ENCODE measurements around the gene PRKN. TPM values are rescaled to one million over a fixed set of nuclear protein-coding genes. Genes with fewer than 3 reads are reported as not detected.

Gene PRKN
- total and polyA plus RNA-seq, 9 of the 15 experiments (the other 6 are each of a cell fraction or from before 2014, with no cell fraction given): 0.03 to 0.96 (median 0.15) TPM; not detected in 2

DNA sequence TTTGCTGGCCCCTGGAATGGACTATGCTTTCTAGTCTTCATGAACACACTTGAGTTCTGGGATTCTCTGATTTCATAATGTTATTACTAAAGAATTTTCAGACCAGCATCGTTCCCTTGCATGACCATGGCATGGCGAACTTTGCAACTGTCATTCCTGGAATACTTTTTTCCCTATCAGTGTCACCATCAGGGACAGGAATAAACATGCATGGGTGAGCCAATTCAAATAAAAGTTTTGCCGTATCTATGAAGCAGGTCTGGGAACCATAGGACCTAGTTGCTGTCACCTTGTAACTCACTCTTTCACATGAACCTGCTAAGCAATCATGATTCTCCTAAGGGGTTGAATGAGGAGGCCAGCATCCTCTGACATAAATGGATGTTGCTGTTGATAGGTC, 1385.5 kb downstream of the PRKN start:
- Histone ChIP-seq H3K9me3 (replicated peaks; ENCODE audit: control insufficient read depth, insufficient read depth, low read depth, low read length) (no peaks in the 10 kb centered on the region), H3K4me1 (replicated peaks in 1 of 2; ENCODE audit: control insufficient read depth in 2 of 2, insufficient read depth in 2 of 2, low read length in 2 of 2) (peaks cover 0 to 3% of the 10 kb centered on the region in 2 experiments; a peak in 1 of 5 replicates), H3K27ac (ENCODE audit: extremely low read depth, low read depth, low read length) (no peak overlapping the region), H3K4me2 (ENCODE audit: insufficient read depth, low read length) (no peak overlapping the region), H3K27me3 (ENCODE audit: control insufficient read depth in 2 of 2, insufficient read depth in 2 of 2, low read length in 2 of 2) (no peaks in the 10 kb centered on the region; a peak in 1 of 5 replicates), H3K79me2 (ENCODE audit: control insufficient read depth, insufficient read depth, low read length) (no peaks in the 10 kb centered on the region), H3K4me3 (no peak overlapping the region), H3K36me3 (ENCODE audit: control insufficient read depth, insufficient read depth, low read length) (no peaks in the 10 kb centered on the region), H3K9me1 (ENCODE audit: control insufficient read depth, insufficient read depth, low read length) (no peaks in the 10 kb centered on the region), H3K9ac (ENCODE audit: insufficient read depth in 1 of 2, low read depth in 2 of 2, low read length in 2 of 2) (no peak overlapping the region), H2AFZ (ENCODE audit: low read depth, low read length) (peak overlapping the region; percentile 23), H4K20me1 (replicated peaks; ENCODE audit: control insufficient read depth, insufficient read depth, low read length) (no peaks in the 10 kb centered on the region)
- no TSS peak for BruUV-seq (replicated peaks)
- DNase-seq (ENCODE audit: extremely low read depth in 1 of 4, low spot score in 3 of 4) (no peak), FAIRE-seq (no peak), ATAC-seq (no peak)
- in situ Hi-C loops (cut with MboI) (no loop called here), intact Hi-C loops (cut with micrococcal nuclease) (no loop called here)
- 18% methylated on average over 3 of the region's 3 CpGs for WGBS (ENCODE audit: insufficient coverage, low coverage, missing lambda C conversion rate)
- ChIA-PET POLR2A (no interaction called here), CTCF (ENCODE audit: low intra/inter-chr PET ratio) (no interaction called here)
- TF ChIP-seq CBFB (CRISPR knock-in tag; IDR thresholded peaks at IDR 0.05) (no peak), SMARCA5 (IDR thresholded peaks at IDR 0.05) (no peak), CBX1 (IDR thresholded peaks at IDR 0.05; ENCODE audit: low read depth) (no peak), CBX2 (IDR thresholded peaks at IDR 0.05; ENCODE audit: insufficient read depth, low read length, poor library complexity, severe bottlenecking) (no peak)
- TF ChIP-seq, protein P1, sequence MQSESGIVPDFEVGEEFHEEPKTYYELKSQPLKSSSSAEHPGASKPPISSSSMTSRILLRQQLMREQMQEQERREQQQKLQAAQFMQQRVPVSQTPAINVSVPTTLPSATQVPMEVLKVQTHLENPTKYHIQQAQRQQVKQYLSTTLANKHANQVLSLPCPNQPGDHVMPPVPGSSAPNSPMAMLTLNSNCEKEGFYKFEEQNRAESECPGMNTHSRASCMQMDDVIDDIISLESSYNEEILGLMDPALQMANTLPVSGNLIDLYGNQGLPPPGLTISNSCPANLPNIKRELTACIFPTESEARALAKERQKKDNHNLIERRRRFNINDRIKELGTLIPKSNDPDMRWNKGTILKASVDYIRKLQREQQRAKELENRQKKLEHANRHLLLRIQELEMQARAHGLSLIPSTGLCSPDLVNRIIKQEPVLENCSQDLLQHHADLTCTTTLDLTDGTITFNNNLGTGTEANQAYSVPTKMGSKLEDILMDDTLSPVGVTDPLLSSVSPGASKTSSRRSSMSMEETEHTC (IDR thresholded peaks at IDR 0.05): no peak
- TF ChIP-seq, protein P2, sequence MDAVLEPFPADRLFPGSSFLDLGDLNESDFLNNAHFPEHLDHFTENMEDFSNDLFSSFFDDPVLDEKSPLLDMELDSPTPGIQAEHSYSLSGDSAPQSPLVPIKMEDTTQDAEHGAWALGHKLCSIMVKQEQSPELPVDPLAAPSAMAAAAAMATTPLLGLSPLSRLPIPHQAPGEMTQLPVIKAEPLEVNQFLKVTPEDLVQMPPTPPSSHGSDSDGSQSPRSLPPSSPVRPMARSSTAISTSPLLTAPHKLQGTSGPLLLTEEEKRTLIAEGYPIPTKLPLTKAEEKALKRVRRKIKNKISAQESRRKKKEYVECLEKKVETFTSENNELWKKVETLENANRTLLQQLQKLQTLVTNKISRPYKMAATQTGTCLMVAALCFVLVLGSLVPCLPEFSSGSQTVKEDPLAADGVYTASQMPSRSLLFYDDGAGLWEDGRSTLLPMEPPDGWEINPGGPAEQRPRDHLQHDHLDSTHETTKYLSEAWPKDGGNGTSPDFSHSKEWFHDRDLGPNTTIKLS (IDR thresholded peaks at IDR 0.05; ENCODE audit: borderline replicate concordance, low read depth): no peak
- TF ChIP-seq, protein P3, sequence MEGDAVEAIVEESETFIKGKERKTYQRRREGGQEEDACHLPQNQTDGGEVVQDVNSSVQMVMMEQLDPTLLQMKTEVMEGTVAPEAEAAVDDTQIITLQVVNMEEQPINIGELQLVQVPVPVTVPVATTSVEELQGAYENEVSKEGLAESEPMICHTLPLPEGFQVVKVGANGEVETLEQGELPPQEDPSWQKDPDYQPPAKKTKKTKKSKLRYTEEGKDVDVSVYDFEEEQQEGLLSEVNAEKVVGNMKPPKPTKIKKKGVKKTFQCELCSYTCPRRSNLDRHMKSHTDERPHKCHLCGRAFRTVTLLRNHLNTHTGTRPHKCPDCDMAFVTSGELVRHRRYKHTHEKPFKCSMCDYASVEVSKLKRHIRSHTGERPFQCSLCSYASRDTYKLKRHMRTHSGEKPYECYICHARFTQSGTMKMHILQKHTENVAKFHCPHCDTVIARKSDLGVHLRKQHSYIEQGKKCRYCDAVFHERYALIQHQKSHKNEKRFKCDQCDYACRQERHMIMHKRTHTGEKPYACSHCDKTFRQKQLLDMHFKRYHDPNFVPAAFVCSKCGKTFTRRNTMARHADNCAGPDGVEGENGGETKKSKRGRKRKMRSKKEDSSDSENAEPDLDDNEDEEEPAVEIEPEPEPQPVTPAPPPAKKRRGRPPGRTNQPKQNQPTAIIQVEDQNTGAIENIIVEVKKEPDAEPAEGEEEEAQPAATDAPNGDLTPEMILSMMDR (IDR thresholded peaks at IDR 0.05 in 2 of 3, conservative IDR thresholded peaks at IDR 0.05 in 1 of 3; ENCODE audit: insufficient read depth in 2 of 3, low read depth in 1 of 3, low read length in 3 of 3): no peak
- TF ChIP-seq, protein P4, sequence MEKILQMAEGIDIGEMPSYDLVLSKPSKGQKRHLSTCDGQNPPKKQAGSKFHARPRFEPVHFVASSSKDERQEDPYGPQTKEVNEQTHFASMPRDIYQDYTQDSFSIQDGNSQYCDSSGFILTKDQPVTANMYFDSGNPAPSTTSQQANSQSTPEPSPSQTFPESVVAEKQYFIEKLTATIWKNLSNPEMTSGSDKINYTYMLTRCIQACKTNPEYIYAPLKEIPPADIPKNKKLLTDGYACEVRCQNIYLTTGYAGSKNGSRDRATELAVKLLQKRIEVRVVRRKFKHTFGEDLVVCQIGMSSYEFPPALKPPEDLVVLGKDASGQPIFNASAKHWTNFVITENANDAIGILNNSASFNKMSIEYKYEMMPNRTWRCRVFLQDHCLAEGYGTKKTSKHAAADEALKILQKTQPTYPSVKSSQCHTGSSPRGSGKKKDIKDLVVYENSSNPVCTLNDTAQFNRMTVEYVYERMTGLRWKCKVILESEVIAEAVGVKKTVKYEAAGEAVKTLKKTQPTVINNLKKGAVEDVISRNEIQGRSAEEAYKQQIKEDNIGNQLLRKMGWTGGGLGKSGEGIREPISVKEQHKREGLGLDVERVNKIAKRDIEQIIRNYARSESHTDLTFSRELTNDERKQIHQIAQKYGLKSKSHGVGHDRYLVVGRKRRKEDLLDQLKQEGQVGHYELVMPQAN (IDR thresholded peaks at IDR 0.05; ENCODE audit: borderline replicate concordance): no peak
- TF ChIP-seq, protein P5, sequence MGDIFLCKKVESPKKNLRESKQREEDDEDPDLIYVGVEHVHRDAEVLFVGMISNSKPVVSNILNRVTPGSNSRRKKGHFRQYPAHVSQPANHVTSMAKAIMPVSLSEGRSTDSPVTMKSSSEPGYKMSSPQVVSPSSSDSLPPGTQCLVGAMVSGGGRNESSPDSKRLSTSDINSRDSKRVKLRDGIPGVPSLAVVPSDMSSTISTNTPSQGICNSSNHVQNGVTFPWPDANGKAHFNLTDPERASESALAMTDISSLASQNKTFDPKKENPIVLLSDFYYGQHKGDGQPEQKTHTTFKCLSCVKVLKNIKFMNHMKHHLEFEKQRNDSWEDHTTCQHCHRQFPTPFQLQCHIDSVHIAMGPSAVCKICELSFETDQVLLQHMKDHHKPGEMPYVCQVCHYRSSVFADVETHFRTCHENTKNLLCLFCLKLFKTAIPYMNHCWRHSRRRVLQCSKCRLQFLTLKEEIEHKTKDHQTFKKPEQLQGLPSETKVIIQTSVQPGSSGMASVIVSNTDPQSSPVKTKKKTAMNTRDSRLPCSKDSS (IDR thresholded peaks at IDR 0.05; ENCODE audit: low read depth, partially characterized antibody): no peak
